Measurements from ENCODE around the gene KCNB1.

Gene KCNB1

DNA sequence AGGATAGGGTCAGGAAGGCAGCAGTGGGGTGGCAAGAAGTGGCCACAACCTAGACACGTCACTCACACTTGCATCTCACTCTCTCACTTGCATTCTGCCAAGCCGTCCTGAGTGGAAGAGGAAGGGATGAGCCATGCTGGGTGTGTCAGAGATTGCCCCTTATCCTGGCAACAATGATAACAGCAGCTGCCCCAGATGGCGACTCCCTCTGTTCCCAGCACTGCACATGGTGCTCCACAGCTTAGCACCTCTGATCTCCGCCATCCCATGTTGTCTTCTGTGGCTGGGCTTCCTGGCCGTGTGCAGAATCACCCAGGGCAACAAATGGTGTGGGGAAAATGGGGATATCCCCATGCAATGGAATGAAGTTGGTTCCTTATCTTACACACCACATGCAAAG, 11.1 kb downstream of the KCNB1 start:
- Histone ChIP-seq H3K9me3 (no peaks in the 10 kb centered on the region), H3K27me3 (no peaks in the 10 kb centered on the region), H3K4me3 (no peak overlapping the region), H3K27ac (no peak overlapping the region), H3K36me3 (no peaks in the 10 kb centered on the region), H3K4me1 (no peaks in the 10 kb centered on the region)
- intact Hi-C loops (cut with DNase I; ENCODE audit: low total_unique reads), result no loop called here
- TF ChIP-seq, protein P1, sequence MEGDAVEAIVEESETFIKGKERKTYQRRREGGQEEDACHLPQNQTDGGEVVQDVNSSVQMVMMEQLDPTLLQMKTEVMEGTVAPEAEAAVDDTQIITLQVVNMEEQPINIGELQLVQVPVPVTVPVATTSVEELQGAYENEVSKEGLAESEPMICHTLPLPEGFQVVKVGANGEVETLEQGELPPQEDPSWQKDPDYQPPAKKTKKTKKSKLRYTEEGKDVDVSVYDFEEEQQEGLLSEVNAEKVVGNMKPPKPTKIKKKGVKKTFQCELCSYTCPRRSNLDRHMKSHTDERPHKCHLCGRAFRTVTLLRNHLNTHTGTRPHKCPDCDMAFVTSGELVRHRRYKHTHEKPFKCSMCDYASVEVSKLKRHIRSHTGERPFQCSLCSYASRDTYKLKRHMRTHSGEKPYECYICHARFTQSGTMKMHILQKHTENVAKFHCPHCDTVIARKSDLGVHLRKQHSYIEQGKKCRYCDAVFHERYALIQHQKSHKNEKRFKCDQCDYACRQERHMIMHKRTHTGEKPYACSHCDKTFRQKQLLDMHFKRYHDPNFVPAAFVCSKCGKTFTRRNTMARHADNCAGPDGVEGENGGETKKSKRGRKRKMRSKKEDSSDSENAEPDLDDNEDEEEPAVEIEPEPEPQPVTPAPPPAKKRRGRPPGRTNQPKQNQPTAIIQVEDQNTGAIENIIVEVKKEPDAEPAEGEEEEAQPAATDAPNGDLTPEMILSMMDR (IDR thresholded peaks at IDR 0.05), result no peak
- no peak for DNase-seq

- H3K4me3 ChIP-seq, result no peak overlapping the region
- H3K9me3 ChIP-seq, result no peaks in the 10 kb centered on the region
- intact Hi-C loops (cut with DNase I; ENCODE audit: low total_unique reads), result no loop called here
- no peaks in the 10 kb centered on the region for H3K4me1 ChIP-seq
- H3K36me3 ChIP-seq, result no peaks in the 10 kb centered on the region
- H3K27ac ChIP-seq, result no peak overlapping the region
- no peaks in the 10 kb centered on the region for H3K27me3 ChIP-seq
- TF ChIP-seq, protein P1 (IDR thresholded peaks at IDR 0.05), result no peak
- DNase-seq, result no peak
Measured at GRCh38 chr20:49470922-49471321, 11.5 kb downstream of the KCNB1 start.

DNA sequence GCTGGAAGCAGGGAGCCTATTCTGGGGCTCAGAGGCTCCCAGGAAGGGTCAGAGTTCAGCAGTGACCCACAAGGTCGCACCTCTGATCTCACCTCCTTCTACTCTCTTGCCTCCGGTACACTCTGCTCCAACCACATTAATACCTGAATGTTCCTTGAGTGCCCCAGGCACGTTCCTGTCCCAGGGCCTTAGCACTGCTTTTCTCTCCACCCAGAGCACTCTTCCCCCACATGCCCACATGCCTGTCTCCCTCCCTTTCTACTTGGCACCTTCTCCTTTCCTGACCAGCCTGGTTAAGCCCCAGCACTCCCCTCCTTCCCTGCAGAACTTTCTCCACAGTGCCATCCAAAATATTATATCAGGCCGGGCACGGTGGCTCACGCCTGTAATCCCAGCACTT, 13.4 kb downstream of the KCNB1 start:
- Histone ChIP-seq H3K27ac (no peak overlapping the region), H3K27me3 (no peaks in the 10 kb centered on the region), H3K4me3 (no peak overlapping the region), H3K9me3 (no peaks in the 10 kb centered on the region), H3K4me1 (no peaks in the 10 kb centered on the region), H3K36me3 (no peaks in the 10 kb centered on the region)
- no peak for DNase-seq
- TF ChIP-seq, protein P1 (IDR thresholded peaks at IDR 0.05), result no peak
- intact Hi-C loops (cut with DNase I; ENCODE audit: low total_unique reads), result no loop called here

- no peaks in the 10 kb centered on the region for H3K27me3 ChIP-seq
- TF ChIP-seq, protein P1 (IDR thresholded peaks at IDR 0.05), result no peak
- no peak overlapping the region for H3K27ac ChIP-seq
- intact Hi-C loops (cut with DNase I; ENCODE audit: low total_unique reads), result no loop called here
- H3K9me3 ChIP-seq, result no peaks in the 10 kb centered on the region
- H3K4me1 ChIP-seq, result no peaks in the 10 kb centered on the region
- DNase-seq, result no peak
- H3K36me3 ChIP-seq, result no peaks in the 10 kb centered on the region
- H3K4me3 ChIP-seq, result no peak overlapping the region
Measured at GRCh38 chr20:49468412-49468811, 14.1 kb downstream of the KCNB1 start.

- intact Hi-C loops (cut with DNase I; ENCODE audit: low total_unique reads), result no loop called here
- Histone ChIP-seq H3K36me3 (no peaks in the 10 kb centered on the region), H3K27me3 (no peaks in the 10 kb centered on the region), H3K4me1 (no peaks in the 10 kb centered on the region), H3K27ac (no peak overlapping the region), H3K9me3 (no peaks in the 10 kb centered on the region), H3K4me3 (no peak overlapping the region)
- TF ChIP-seq, protein P1 (IDR thresholded peaks at IDR 0.05), result no peak
- no peak for DNase-seq
Measured at GRCh38 chr20:49466114-49466912, 16.2 kb downstream of the KCNB1 start.

Data from tibial artery (tissue), 4 donors.